AG04450 (cell line): ENCODE results near the gene GABRR3. TPM values are rescaled to one million over a fixed set of nuclear protein-coding genes. Genes with fewer than 3 reads are reported as not detected.

Experiments
- CTCF ChIA-PET: fragments of 300-600, 350-600 bp; formaldehyde crosslinking; extraction: SDS; loops from one replicate; lab custom pipeline; 2022; ENCODE audit warnings: antibody characterized with exemption, inconsistent platforms; lab: Charles Lee
- POLR2A ChIA-PET: fragments of 350-600 bp; formaldehyde crosslinking; extraction: SDS; loops from one replicate; lab custom pipeline; 2021; ENCODE audit warnings: antibody characterized with exemption, inconsistent platforms; lab: Yijun Ruan, JAX
- DNase-seq: peaks from one replicate; pipeline ENCODE4 v3.0.0-alpha.2; 2011; ENCODE audit warnings: low read depth, low spot score
- H3K27ac ChIP-seq: one replicate; pipeline ENCODE4 v1.5.1; 2012; ENCODE audit warnings: low read depth, low read length, control low read depth
- H3K27me3 ChIP-seq: one replicate; pipeline ENCODE4 v1.6.0; 2012; ENCODE audit warnings: low read length; ENCODE audit not compliant: control insufficient read depth, insufficient read depth
- H3K4me3 ChIP-seq: 2 replicates; pipeline ENCODE4 v1.5.1; 2011; ENCODE audit warnings: mild to moderate bottlenecking, low read depth, low read length, control low read depth
- H3K9me3 ChIP-seq: 2 replicates; pipeline ENCODE4 v1.5.1; 2012; ENCODE audit warnings: low read length; ENCODE audit not compliant: control insufficient read depth, insufficient read depth
- CTCF ChIP-seq: IDR thresholded peaks from 2 replicates; pipeline ENCODE4 v1.5.1; 2011; ENCODE audit warnings: low read depth, low read length, control low read depth, inconsistent platforms
- polyA plus RNA-seq: library from polyadenylated mRNA; depleted of rRNA; stranded (reverse); fragments of >200 nt; gene quantifications from 2 replicates; pipeline ENCODE4 v1.2.3, GENCODE V29; 2011

Gene GABRR3
- polyA plus RNA-seq, 1 experiment: not detected

GRCh38 chr3:98002717-98003116, 32.4 kb downstream of the GABRR3 start:
- no peaks in the 10 kb centered on the region for H3K9me3 ChIP-seq
- no peak for DNase-seq
- ChIA-PET CTCF (no interaction called here), POLR2A (no interaction called here)
- no peak overlapping the region for H3K4me3 ChIP-seq
- no peaks in the 10 kb centered on the region for H3K27me3 ChIP-seq
- no peak for TF ChIP-seq CTCF
- H3K27ac ChIP-seq: no peak overlapping the region

- Histone ChIP-seq H3K4me3 (no peak overlapping the region), H3K27me3 (no peaks in the 10 kb centered on the region), H3K27ac (no peak overlapping the region), H3K9me3 (no peaks in the 10 kb centered on the region)
- CTCF ChIA-PET: no interaction called here
- POLR2A ChIA-PET: no interaction called here
- TF ChIP-seq CTCF: no peak
- DNase-seq: no peak
These were observed 35.1 kb downstream of the GABRR3 start for GRCh38 chr3:97999994-98000393.

DNA sequence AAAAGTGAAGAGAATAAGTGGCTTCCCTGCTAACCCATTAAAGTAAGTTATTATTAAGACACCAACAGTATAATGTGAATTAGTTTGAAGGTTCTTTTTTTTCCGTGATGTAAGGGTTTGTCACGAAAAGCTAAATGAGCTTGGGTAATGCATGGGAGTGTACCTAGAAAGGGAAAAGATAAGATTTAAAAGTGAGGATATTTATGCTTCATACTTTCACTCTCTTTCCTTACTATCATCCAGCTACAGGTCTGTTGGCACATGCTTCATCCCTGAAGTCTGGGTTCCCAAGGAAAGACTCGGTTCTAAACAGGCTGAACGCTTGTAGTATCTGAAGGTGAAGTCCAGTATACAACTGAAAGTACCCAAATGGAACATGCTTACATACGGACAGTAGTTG, 36.0 kb downstream of the GABRR3 start:
- TF ChIP-seq CTCF: no peak
- no peaks in the 10 kb centered on the region for H3K27me3 ChIP-seq
- ChIA-PET CTCF (no interaction called here), POLR2A (no interaction called here)
- no peak overlapping the region for H3K4me3 ChIP-seq
- DNase-seq: no peak
- H3K27ac ChIP-seq: no peak overlapping the region
- H3K9me3 ChIP-seq: no peaks in the 10 kb centered on the region

GRCh38 chr3:97996988-97997387, 38.1 kb downstream of the GABRR3 start:
- Histone ChIP-seq H3K27ac (no peak overlapping the region), H3K27me3 (peaks cover 3% of the 10 kb centered on the region), H3K4me3 (no peak overlapping the region), H3K9me3 (no peaks in the 10 kb centered on the region)
- no peak for DNase-seq
- TF ChIP-seq CTCF: no peak
- POLR2A ChIA-PET: no interaction called here
- CTCF ChIA-PET: interaction anchor here (1.3 kb wide), 1 partner anchor 26 kb away, joined by 4 read pairs; no protein-coding TSS in a partner anchor

- H3K4me3 ChIP-seq: no peak overlapping the region
- TF ChIP-seq CTCF: no peak
- H3K9me3 ChIP-seq: no peaks in the 10 kb centered on the region
- H3K27me3 ChIP-seq: peaks cover 3% of the 10 kb centered on the region
- ChIA-PET CTCF (no interaction called here), POLR2A (no interaction called here)
- no peak for DNase-seq
- H3K27ac ChIP-seq: no peak overlapping the region
These were observed 40.7 kb downstream of the GABRR3 start for GRCh38 chr3:97994328-97994945.
